Neural progenitor cell (in vitro differentiated cells): ENCODE data around the gene HIVEP2.

ENCODE experiments used
- EZH2 ChIP-seq: fragments of 200-600 bp; sonication (generic); IDR thresholded peaks from 2 replicates; pipeline ENCODE4 v1.6.1; 2017; ENCODE audit warnings: antibody characterized with exemption, mild to moderate bottlenecking, moderate library complexity
- EZH2phosphoT487 ChIP-seq: fragments of 200-600 bp; sonication (generic); IDR thresholded peaks from 2 replicates; pipeline ENCODE4 v1.6.1; 2017; ENCODE audit warnings: antibody characterized with exemption
- TF ChIP-seq, protein P1 (sequence below): fragments of 200-600 bp; sonication (generic); IDR thresholded peaks from 2 replicates; pipeline ENCODE4 v1.5.1; 2017; ENCODE audit warnings: antibody characterized with exemption, mild to moderate bottlenecking

GRCh38 chr6:142811923-142812322 is 133.1 kb downstream of the HIVEP2 start:
- TF ChIP-seq, protein P1, sequence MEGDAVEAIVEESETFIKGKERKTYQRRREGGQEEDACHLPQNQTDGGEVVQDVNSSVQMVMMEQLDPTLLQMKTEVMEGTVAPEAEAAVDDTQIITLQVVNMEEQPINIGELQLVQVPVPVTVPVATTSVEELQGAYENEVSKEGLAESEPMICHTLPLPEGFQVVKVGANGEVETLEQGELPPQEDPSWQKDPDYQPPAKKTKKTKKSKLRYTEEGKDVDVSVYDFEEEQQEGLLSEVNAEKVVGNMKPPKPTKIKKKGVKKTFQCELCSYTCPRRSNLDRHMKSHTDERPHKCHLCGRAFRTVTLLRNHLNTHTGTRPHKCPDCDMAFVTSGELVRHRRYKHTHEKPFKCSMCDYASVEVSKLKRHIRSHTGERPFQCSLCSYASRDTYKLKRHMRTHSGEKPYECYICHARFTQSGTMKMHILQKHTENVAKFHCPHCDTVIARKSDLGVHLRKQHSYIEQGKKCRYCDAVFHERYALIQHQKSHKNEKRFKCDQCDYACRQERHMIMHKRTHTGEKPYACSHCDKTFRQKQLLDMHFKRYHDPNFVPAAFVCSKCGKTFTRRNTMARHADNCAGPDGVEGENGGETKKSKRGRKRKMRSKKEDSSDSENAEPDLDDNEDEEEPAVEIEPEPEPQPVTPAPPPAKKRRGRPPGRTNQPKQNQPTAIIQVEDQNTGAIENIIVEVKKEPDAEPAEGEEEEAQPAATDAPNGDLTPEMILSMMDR = no peak
- no peak for TF ChIP-seq EZH2
- no peak for TF ChIP-seq EZH2phosphoT487
